ENCODE measurements around the gene BCL2L1. TPM values are rescaled to one million over a fixed set of nuclear protein-coding genes. Genes with fewer than 3 reads are reported as not detected.
A peak's percentile ranks its signal among the peaks of the same experiment; 100 is the strongest.

The BCL2L1 gene
- total RNA-seq, 1 donor from 2014 or later = 60.0 TPM

DNA sequence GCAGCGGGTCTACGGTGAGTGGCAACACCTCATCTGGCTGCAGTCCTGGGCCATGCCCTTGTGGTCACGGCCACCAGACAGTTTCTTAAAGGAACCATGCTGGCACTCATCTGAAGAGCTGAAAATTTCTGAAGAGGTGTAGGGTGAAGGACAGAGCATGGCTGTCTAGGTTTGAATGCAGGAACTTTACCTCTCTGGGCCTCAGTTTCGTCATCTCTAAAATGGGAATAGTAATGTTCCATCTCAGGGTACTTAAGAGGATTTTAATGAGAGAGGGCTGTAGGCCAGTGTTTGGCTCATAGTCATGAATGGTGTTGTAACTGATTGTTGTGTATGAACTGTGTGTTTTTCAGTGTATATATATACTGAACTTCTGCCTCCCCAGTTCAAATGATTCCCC, 79.1 kb downstream of the BCL2L1 start:
- no peak overlapping the region for H2AFZ ChIP-seq (replicated peaks)
- H3K4me3 ChIP-seq = no peak overlapping the region

DNA sequence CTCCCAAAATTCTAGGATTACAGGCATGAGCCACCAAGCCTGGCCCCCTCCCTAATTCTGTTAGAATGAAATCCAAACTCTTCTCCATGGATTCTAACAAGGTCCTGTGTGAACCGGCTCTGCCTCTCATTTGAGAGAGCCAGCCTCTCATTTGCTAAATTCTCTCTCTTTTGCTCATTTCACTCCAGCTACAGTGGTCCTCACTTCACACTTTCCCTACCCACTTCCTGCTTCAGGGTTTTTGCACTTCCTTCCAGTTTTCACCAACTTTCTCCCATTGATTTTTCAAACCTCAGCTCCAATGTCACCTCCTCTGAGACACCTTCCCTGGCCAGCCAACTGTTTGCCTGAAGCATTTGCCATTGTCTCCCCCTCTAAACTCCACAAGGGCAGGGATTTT, 79.8 kb downstream of the BCL2L1 start:
- Histone ChIP-seq H3K4me1 (peaks cover 8% of the 10 kb centered on the region), H3K4me3 (no peak overlapping the region), H3K9me3 (ENCODE audit: low read depth) (no peaks in the 10 kb centered on the region), H3K27ac (no peak overlapping the region), H3K79me2 (ENCODE audit: low read depth) (no peaks in the 10 kb centered on the region), H4K20me1 (ENCODE audit: low read depth) (no peaks in the 10 kb centered on the region), H2AFZ (replicated peaks) (no peak overlapping the region), H3K27me3 (no peaks in the 10 kb centered on the region), H3K36me3 (no peaks in the 10 kb centered on the region), H3K9ac (no peak overlapping the region), H3F3A (ENCODE audit: low read depth) (no peaks in the 10 kb centered on the region), H3K4me2 (no peak overlapping the region)
- H3K4me1 Mint-ChIP-seq = peaks cover 12% of the 10 kb centered on the region
- no peaks in the 10 kb centered on the region for H3K9me3 Mint-ChIP-seq
- H3K36me3 Mint-ChIP-seq = no peaks in the 10 kb centered on the region
- H3K4me3 Mint-ChIP-seq = no peak overlapping the region
- no peak for TF ChIP-seq EZH2phosphoT487 (IDR thresholded peaks at IDR 0.05)
- TF ChIP-seq CTCF (IDR thresholded peaks at IDR 0.05) = no peak
- no peak for TF ChIP-seq EZH2 (IDR thresholded peaks at IDR 0.05)
- DNase-seq (ENCODE audit: low spot score) = no peak
- H3K27me3 Mint-ChIP-seq (ENCODE audit: insufficient read depth, low read depth) = peaks cover 17% of the 10 kb centered on the region
- peak overlapping the region; percentile 62 for H3K27ac Mint-ChIP-seq

More for the DNA sequence above, 79.1 kb downstream of the BCL2L1 start:
- no peaks in the 10 kb centered on the region for H3K79me2 ChIP-seq (ENCODE audit: low read depth)
- H3K4me1 ChIP-seq = peaks cover 2% of the 10 kb centered on the region
- Mint-ChIP-seq H3K36me3 (no peaks in the 10 kb centered on the region), H3K27me3 (ENCODE audit: insufficient read depth, low read depth) (peaks cover 17% of the 10 kb centered on the region), H3K4me1 (peaks cover 11% of the 10 kb centered on the region), H3K9me3 (no peaks in the 10 kb centered on the region), H3K4me3 (no peak overlapping the region), H3K27ac (no peak overlapping the region)
- H3K4me2 ChIP-seq = no peak overlapping the region
- no peaks in the 10 kb centered on the region for H4K20me1 ChIP-seq (ENCODE audit: low read depth)
- no peak for TF ChIP-seq EZH2phosphoT487 (IDR thresholded peaks at IDR 0.05)
- no peak for TF ChIP-seq EZH2 (IDR thresholded peaks at IDR 0.05)
- no peak for TF ChIP-seq CTCF (IDR thresholded peaks at IDR 0.05)
- H3F3A ChIP-seq (ENCODE audit: low read depth) = no peaks in the 10 kb centered on the region
- no peak overlapping the region for H3K27ac ChIP-seq
- DNase-seq (ENCODE audit: low spot score) = no peak
- H3K9me3 ChIP-seq (ENCODE audit: low read depth) = no peaks in the 10 kb centered on the region
- no peaks in the 10 kb centered on the region for H3K27me3 ChIP-seq
- no peak overlapping the region for H3K9ac ChIP-seq
- no peaks in the 10 kb centered on the region for H3K36me3 ChIP-seq

GRCh38 chr20:31641391-31641790, 81.3 kb downstream of the BCL2L1 start:
- Mint-ChIP-seq H3K4me1 (peaks cover 8% of the 10 kb centered on the region), H3K27ac (no peak overlapping the region), H3K4me3 (no peak overlapping the region), H3K36me3 (no peaks in the 10 kb centered on the region), H3K27me3 (ENCODE audit: insufficient read depth, low read depth) (peaks cover 17% of the 10 kb centered on the region), H3K9me3 (no peaks in the 10 kb centered on the region)
- no peaks in the 10 kb centered on the region for H3K9me3 ChIP-seq (ENCODE audit: low read depth)
- H3K79me2 ChIP-seq (ENCODE audit: low read depth) = no peaks in the 10 kb centered on the region
- no peak overlapping the region for H3K4me3 ChIP-seq
- no peak overlapping the region for H3K9ac ChIP-seq
- H3F3A ChIP-seq (ENCODE audit: low read depth) = no peaks in the 10 kb centered on the region
- peaks cover 8% of the 10 kb centered on the region for H3K4me1 ChIP-seq
- H3K36me3 ChIP-seq = no peaks in the 10 kb centered on the region
- TF ChIP-seq EZH2 (IDR thresholded peaks at IDR 0.05) (no peak), CTCF (IDR thresholded peaks at IDR 0.05) (no peak), EZH2phosphoT487 (IDR thresholded peaks at IDR 0.05) (no peak)
- no peaks in the 10 kb centered on the region for H3K27me3 ChIP-seq
- H3K4me2 ChIP-seq = no peak overlapping the region
- no peak overlapping the region for H2AFZ ChIP-seq (replicated peaks)
- H4K20me1 ChIP-seq (ENCODE audit: low read depth) = no peaks in the 10 kb centered on the region
- DNase-seq (ENCODE audit: low spot score) = no peak
- H3K27ac ChIP-seq = no peak overlapping the region

All from neural progenitor cell (in vitro differentiated cells).